ENCODE data around the gene GSTO1. TPM values are rescaled to one million over a fixed set of nuclear protein-coding genes. Genes with fewer than 3 reads are reported as not detected.
"Not testable (repeated sequence)": the region's sequence is repeated elsewhere in the genome, so short reads cannot be mapped to it uniquely, and the experiment has no call there.

GSTO1 gene
- polyA plus RNA-seq, 1 donor (not counting 4 experiments of a cell fraction or from before 2014, with no cell fraction given) = 338 TPM

DNA sequence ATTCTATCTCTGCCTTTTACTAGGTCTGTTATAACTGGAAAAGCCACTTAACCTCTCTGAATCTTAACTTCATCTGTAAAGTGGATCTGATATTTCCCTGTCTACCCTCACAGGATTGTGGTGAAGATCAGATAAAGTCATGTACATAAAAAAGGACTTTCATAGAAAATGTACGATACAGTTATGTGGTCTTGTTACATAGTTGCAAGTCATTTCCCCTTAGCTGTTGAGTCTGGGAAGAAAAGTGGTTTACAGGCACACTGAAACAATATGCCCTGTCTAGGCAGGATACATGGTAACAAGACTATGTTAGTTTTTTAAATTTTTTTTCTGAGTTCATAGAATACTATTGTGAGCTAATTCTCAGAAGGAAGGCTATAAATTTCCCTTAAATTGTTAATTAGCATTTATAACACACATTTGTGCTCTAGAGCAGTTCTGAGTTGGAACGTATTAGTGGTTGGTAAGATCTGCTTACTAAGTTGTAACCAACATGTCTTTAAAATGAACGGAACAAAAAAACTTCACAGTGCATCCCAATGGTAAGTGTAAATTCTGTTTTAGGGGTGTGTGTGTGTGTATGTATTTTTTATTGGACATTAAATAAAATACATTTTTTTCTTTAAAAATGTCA, 7.1 kb upstream of the GSTO1 start:
- H3K9me1 ChIP-seq (ENCODE audit: control insufficient read depth, extremely low read depth, insufficient read depth, low read length) = no peaks in the 10 kb centered on the region
- no peak overlapping the region for H3K4me3 ChIP-seq (ENCODE audit: control insufficient read depth in 2 of 3, extremely low read depth in 1 of 3, insufficient read depth in 2 of 3, low read depth in 1 of 3, low read length in 3 of 3)
- H4K20me1 ChIP-seq (ENCODE audit: control insufficient read depth, extremely low read depth, insufficient read depth, low read length) = no peaks in the 10 kb centered on the region
- H3K79me2 ChIP-seq (ENCODE audit: control insufficient read depth, insufficient read depth, low read length) = no peaks in the 10 kb centered on the region
- TF ChIP-seq EZH2 (IDR thresholded peaks at IDR 0.05; ENCODE audit: low read length) (no peak), CTCF (optimal IDR thresholded peaks at IDR 0.05 in 1 of 3, IDR thresholded peaks at IDR 0.05 in 1 of 3, conservative IDR thresholded peaks at IDR 0.05 in 1 of 3; ENCODE audit: extremely low read depth in 1 of 3, insufficient read depth in 2 of 3, low read length in 3 of 3) (no peak)
- peaks cover 4% of the 10 kb centered on the region for H3K4me1 ChIP-seq (ENCODE audit: control insufficient read depth, extremely low read depth, insufficient read depth, low read length)
- H3K27ac ChIP-seq (ENCODE audit: control insufficient read depth, insufficient read depth, low read length) = no peak overlapping the region
- no peak overlapping the region for H3K9ac ChIP-seq (ENCODE audit: control insufficient read depth, extremely low read depth, insufficient read depth, low read length)
- H3K36me3 ChIP-seq (ENCODE audit: control insufficient read depth in 2 of 2, extremely low read depth in 1 of 2, insufficient read depth in 2 of 2, low read length in 2 of 2) = no peaks in the 10 kb centered on the region
- FAIRE-seq = no peak
- no peak overlapping the region for H3K4me2 ChIP-seq (ENCODE audit: control insufficient read depth, extremely low read depth, insufficient read depth, low read depth, low read length)
- no peak overlapping the region for H2AFZ ChIP-seq (ENCODE audit: control insufficient read depth, low read length)
- DNase-seq (ENCODE audit: low read depth, low spot score) = no peak
- H3K27me3 ChIP-seq (ENCODE audit: control insufficient read depth, extremely low read depth, insufficient read depth, low read length) = no peaks in the 10 kb centered on the region
- no peaks in the 10 kb centered on the region for H3K9me3 ChIP-seq (ENCODE audit: control insufficient read depth, low read depth, low read length)
- dilution Hi-C loops (cut with MboI; ENCODE audit: extremely low pct_ligation_motif_present, low sequenced_read_pairs) = no loop called here

DNA sequence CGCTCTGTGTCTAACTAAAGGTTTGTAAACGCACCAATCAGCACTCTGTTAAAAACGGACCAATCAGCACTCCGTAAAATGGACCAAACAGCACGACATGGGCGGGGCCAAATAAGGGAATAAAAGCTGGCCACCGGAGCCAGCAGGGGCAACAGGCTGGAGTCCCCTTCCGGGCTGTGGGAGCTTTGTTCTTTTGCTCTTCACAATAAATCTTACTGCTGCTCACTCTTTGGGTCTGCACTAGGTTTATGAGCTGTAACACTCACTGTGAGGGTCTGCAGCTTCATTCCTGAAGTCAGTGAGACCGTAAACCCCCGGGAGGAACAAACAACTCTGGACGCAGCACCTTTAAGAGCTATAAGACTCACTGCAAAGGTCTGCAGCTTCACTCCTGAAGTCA, 5.8 kb upstream of the GSTO1 start:
- H3K4me2 ChIP-seq (ENCODE audit: control insufficient read depth, extremely low read depth, insufficient read depth, low read depth, low read length); H3K9me3 ChIP-seq (ENCODE audit: control insufficient read depth, low read depth, low read length); H3K79me2 ChIP-seq (ENCODE audit: control insufficient read depth, insufficient read depth, low read length); H3K27ac ChIP-seq (ENCODE audit: control insufficient read depth, insufficient read depth, low read length); H4K20me1 ChIP-seq (ENCODE audit: control insufficient read depth, extremely low read depth, insufficient read depth, low read length); FAIRE-seq; H3K4me1 ChIP-seq (ENCODE audit: control insufficient read depth, extremely low read depth, insufficient read depth, low read length); H3K36me3 ChIP-seq (ENCODE audit: control insufficient read depth in 2 of 2, extremely low read depth in 1 of 2, insufficient read depth in 2 of 2, low read length in 2 of 2); H3K9me1 ChIP-seq (ENCODE audit: control insufficient read depth, extremely low read depth, insufficient read depth, low read length); dilution Hi-C loops (cut with MboI; ENCODE audit: extremely low pct_ligation_motif_present, low sequenced_read_pairs); DNase-seq (ENCODE audit: low read depth, low spot score); H3K4me3 ChIP-seq (ENCODE audit: control insufficient read depth in 2 of 3, extremely low read depth in 1 of 3, insufficient read depth in 2 of 3, low read depth in 1 of 3, low read length in 3 of 3); H3K9ac ChIP-seq (ENCODE audit: control insufficient read depth, extremely low read depth, insufficient read depth, low read length); H3K27me3 ChIP-seq (ENCODE audit: control insufficient read depth, extremely low read depth, insufficient read depth, low read length); H2AFZ ChIP-seq (ENCODE audit: control insufficient read depth, low read length): not testable (repeated sequence)

GRCh38 chr10:104250371-104250770, 4.3 kb upstream of the GSTO1 start:
- Histone ChIP-seq H3K36me3 (ENCODE audit: control insufficient read depth in 2 of 2, extremely low read depth in 1 of 2, insufficient read depth in 2 of 2, low read length in 2 of 2) (no peaks in the 10 kb centered on the region), H3K27me3 (ENCODE audit: control insufficient read depth, extremely low read depth, insufficient read depth, low read length) (no peaks in the 10 kb centered on the region), H3K9ac (ENCODE audit: control insufficient read depth, extremely low read depth, insufficient read depth, low read length) (no peak overlapping the region), H3K27ac (ENCODE audit: control insufficient read depth, insufficient read depth, low read length) (no peak overlapping the region), H3K4me3 (ENCODE audit: control insufficient read depth in 2 of 3, extremely low read depth in 1 of 3, insufficient read depth in 2 of 3, low read depth in 1 of 3, low read length in 3 of 3) (no peak overlapping the region), H3K4me2 (ENCODE audit: control insufficient read depth, extremely low read depth, insufficient read depth, low read depth, low read length) (no peak overlapping the region), H4K20me1 (ENCODE audit: control insufficient read depth, extremely low read depth, insufficient read depth, low read length) (no peaks in the 10 kb centered on the region), H3K79me2 (ENCODE audit: control insufficient read depth, insufficient read depth, low read length) (peaks cover 10% of the 10 kb centered on the region), H3K4me1 (ENCODE audit: control insufficient read depth, extremely low read depth, insufficient read depth, low read length) (peaks cover 11% of the 10 kb centered on the region), H3K9me3 (ENCODE audit: control insufficient read depth, low read depth, low read length) (no peaks in the 10 kb centered on the region), H3K9me1 (ENCODE audit: control insufficient read depth, extremely low read depth, insufficient read depth, low read length) (no peaks in the 10 kb centered on the region), H2AFZ (ENCODE audit: control insufficient read depth, low read length) (no peak overlapping the region)
- dilution Hi-C loops (cut with MboI; ENCODE audit: extremely low pct_ligation_motif_present, low sequenced_read_pairs) = no loop called here
- FAIRE-seq (no peak), DNase-seq (ENCODE audit: low read depth, low spot score) (no peak)
- TF ChIP-seq EZH2 (IDR thresholded peaks at IDR 0.05; ENCODE audit: low read length) (no peak), CTCF (optimal IDR thresholded peaks at IDR 0.05 in 1 of 3, IDR thresholded peaks at IDR 0.05 in 1 of 3, conservative IDR thresholded peaks at IDR 0.05 in 1 of 3; ENCODE audit: extremely low read depth in 1 of 3, insufficient read depth in 2 of 3, low read length in 3 of 3) (no peak)
